22Rv1 (cell line): ENCODE results near the gene ZNF691.

Experiments used
- ZFX ChIP-seq: fragments of 450-650 bp; IDR thresholded peaks from 2 replicates; pipeline ENCODE4 v1.6.1; 2017; ENCODE audit warnings: antibody characterized with exemption, borderline replicate concordance
- TF ChIP-seq, protein P1 (sequence below): fragments of 450-650 bp; IDR thresholded peaks from 2 replicates; pipeline ENCODE4 v1.5.1; 2017; ENCODE audit warnings: mild to moderate bottlenecking

DNA sequence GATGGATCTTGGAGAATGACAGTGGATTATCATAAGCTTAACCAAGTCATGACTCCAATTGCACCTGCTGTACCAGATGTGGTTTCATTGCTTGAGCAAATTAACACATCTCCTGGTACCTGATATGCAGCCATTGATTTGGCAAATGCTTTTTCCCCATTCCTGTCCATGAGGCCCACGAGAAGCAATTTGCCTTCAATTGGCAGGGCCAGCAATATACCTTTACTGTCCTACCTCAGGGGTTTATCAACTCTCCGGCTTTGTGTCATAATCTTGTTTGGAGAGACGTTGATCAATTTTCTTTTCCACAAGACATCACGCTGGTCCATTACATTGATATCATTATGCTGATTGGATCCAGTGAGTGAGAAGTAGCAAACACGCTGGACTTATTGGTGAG lies 20.1 kb downstream of the ZNF691 start:
- TF ChIP-seq, protein P1, sequence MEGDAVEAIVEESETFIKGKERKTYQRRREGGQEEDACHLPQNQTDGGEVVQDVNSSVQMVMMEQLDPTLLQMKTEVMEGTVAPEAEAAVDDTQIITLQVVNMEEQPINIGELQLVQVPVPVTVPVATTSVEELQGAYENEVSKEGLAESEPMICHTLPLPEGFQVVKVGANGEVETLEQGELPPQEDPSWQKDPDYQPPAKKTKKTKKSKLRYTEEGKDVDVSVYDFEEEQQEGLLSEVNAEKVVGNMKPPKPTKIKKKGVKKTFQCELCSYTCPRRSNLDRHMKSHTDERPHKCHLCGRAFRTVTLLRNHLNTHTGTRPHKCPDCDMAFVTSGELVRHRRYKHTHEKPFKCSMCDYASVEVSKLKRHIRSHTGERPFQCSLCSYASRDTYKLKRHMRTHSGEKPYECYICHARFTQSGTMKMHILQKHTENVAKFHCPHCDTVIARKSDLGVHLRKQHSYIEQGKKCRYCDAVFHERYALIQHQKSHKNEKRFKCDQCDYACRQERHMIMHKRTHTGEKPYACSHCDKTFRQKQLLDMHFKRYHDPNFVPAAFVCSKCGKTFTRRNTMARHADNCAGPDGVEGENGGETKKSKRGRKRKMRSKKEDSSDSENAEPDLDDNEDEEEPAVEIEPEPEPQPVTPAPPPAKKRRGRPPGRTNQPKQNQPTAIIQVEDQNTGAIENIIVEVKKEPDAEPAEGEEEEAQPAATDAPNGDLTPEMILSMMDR, result no peak
- TF ChIP-seq ZFX, result no peak
